ENCODE measurements around the gene KRT82.
"Not testable (repeated sequence)": the region's sequence is repeated elsewhere in the genome, so short reads cannot be mapped to it uniquely, and the experiment has no call there.

The KRT82 gene

GRCh38 chr12:52448228-52448627, 42.1 kb upstream of the KRT82 start:
- Histone ChIP-seq H3K4me2 (ENCODE audit: low read length) (no peak overlapping the region), H2BK12ac (ENCODE audit: low read length) (no peak overlapping the region), H3K4me3 (ENCODE audit: low read depth, low read length) (no peak overlapping the region), H2BK5ac (ENCODE audit: low read depth, low read length, poor library complexity) (no peak overlapping the region), H2BK120ac (ENCODE audit: insufficient read depth, low read length, poor library complexity) (no peak overlapping the region), H3K36me3 (ENCODE audit: control insufficient read depth in 1 of 2, insufficient read depth in 2 of 2, low read length in 2 of 2) (no peaks in the 10 kb centered on the region), H3K27ac (ENCODE audit: low read depth, low read length) (no peak overlapping the region), H3K14ac (ENCODE audit: low read length) (no peak overlapping the region), H2AK5ac (ENCODE audit: low read length) (no peak overlapping the region), H3K79me2 (ENCODE audit: control insufficient read depth, insufficient read depth, low read length, poor library complexity) (no peaks in the 10 kb centered on the region), H3K27me3 (ENCODE audit: insufficient read depth, low read length) (no peaks in the 10 kb centered on the region), H3K18ac (ENCODE audit: low read length) (no peak overlapping the region), H4K8ac (ENCODE audit: low read depth, low read length) (no peak overlapping the region), H3K23ac (ENCODE audit: low read length) (no peak overlapping the region), H3K4ac (ENCODE audit: low read depth, low read length) (no peak overlapping the region), H2AFZ (ENCODE audit: insufficient read depth, low read length, poor library complexity) (no peak overlapping the region), H4K12ac (ENCODE audit: low read depth, low read length) (no peak overlapping the region), H3K79me1 (ENCODE audit: low read length) (no peaks in the 10 kb centered on the region), H3K4me1 (ENCODE audit: control insufficient read depth in 1 of 2, insufficient read depth in 2 of 2, low read length in 2 of 2) (peaks cover 0 to 1% of the 10 kb centered on the region in 2 experiments), H3K9ac (ENCODE audit: low read length) (no peak overlapping the region), H4K91ac (ENCODE audit: low read depth, low read length) (no peak overlapping the region), H3K9me3 (ENCODE audit: insufficient read depth, low read depth, low read length) (peaks cover 3% of the 10 kb centered on the region)
- no peak for DNase-seq
- no CpG with 5 or more reads among the region's 3 CpGs for WGBS (ENCODE audit: extremely low coverage, insufficient coverage, insufficient read length)

- not testable (repeated sequence) for H3K4ac ChIP-seq (ENCODE audit: low read depth, low read length); H3K4me2 ChIP-seq (ENCODE audit: low read length); H2AK5ac ChIP-seq (ENCODE audit: low read length); H3K4me1 ChIP-seq (ENCODE audit: control insufficient read depth in 1 of 2, insufficient read depth in 2 of 2, low read length in 2 of 2); H3K4me3 ChIP-seq (ENCODE audit: low read depth, low read length); H3K23ac ChIP-seq (ENCODE audit: low read length); DNase-seq; H3K79me1 ChIP-seq (ENCODE audit: low read length); H3K27me3 ChIP-seq (ENCODE audit: insufficient read depth, low read length); H2BK5ac ChIP-seq (ENCODE audit: low read depth, low read length, poor library complexity); H3K14ac ChIP-seq (ENCODE audit: low read length); H3K79me2 ChIP-seq (ENCODE audit: control insufficient read depth, insufficient read depth, low read length, poor library complexity); H3K27ac ChIP-seq (ENCODE audit: low read depth, low read length); H2AFZ ChIP-seq (ENCODE audit: insufficient read depth, low read length, poor library complexity); H2BK12ac ChIP-seq (ENCODE audit: low read length); H4K91ac ChIP-seq (ENCODE audit: low read depth, low read length); H2BK120ac ChIP-seq (ENCODE audit: insufficient read depth, low read length, poor library complexity); H3K9ac ChIP-seq (ENCODE audit: low read length); H3K18ac ChIP-seq (ENCODE audit: low read length); H3K36me3 ChIP-seq (ENCODE audit: control insufficient read depth in 1 of 2, insufficient read depth in 2 of 2, low read length in 2 of 2); H4K12ac ChIP-seq (ENCODE audit: low read depth, low read length); H4K8ac ChIP-seq (ENCODE audit: low read depth, low read length); H3K9me3 ChIP-seq (ENCODE audit: insufficient read depth, low read depth, low read length)
- WGBS (ENCODE audit: extremely low coverage, insufficient coverage, insufficient read length), result no CpG with 5 or more reads among the region's 11 CpGs
These were observed 41.1 kb upstream of the KRT82 start for GRCh38 chr12:52447196-52447595.

- peaks cover 3% of the 10 kb centered on the region for H3K9me3 ChIP-seq (ENCODE audit: insufficient read depth, low read depth, low read length)
- no peak overlapping the region for H3K23ac ChIP-seq (ENCODE audit: low read length)
- no peak overlapping the region for H3K4ac ChIP-seq (ENCODE audit: low read depth, low read length)
- H2AFZ ChIP-seq (ENCODE audit: insufficient read depth, low read length, poor library complexity), result no peak overlapping the region
- no peak overlapping the region for H2AK5ac ChIP-seq (ENCODE audit: low read length)
- no peak overlapping the region for H3K4me2 ChIP-seq (ENCODE audit: low read length)
- H3K79me1 ChIP-seq (ENCODE audit: low read length), result peaks cover 5% of the 10 kb centered on the region
- no peak overlapping the region for H2BK120ac ChIP-seq (ENCODE audit: insufficient read depth, low read length, poor library complexity)
- WGBS (ENCODE audit: extremely low coverage, insufficient coverage, insufficient read length), result no CpG with 5 or more reads among the region's 6 CpGs
- H4K8ac ChIP-seq (ENCODE audit: low read depth, low read length), result no peak overlapping the region
- no peak overlapping the region for H2BK5ac ChIP-seq (ENCODE audit: low read depth, low read length, poor library complexity)
- H3K4me1 ChIP-seq (ENCODE audit: control insufficient read depth in 1 of 2, insufficient read depth in 2 of 2, low read length in 2 of 2), result peaks cover 5 to 14% of the 10 kb centered on the region in 2 experiments
- H3K14ac ChIP-seq (ENCODE audit: low read length), result no peak overlapping the region
- no peak for DNase-seq
- H3K36me3 ChIP-seq (ENCODE audit: control insufficient read depth in 1 of 2, insufficient read depth in 2 of 2, low read length in 2 of 2), result no peaks in the 10 kb centered on the region
- no peak overlapping the region for H3K27ac ChIP-seq (ENCODE audit: low read depth, low read length)
- H3K27me3 ChIP-seq (ENCODE audit: insufficient read depth, low read length), result no peaks in the 10 kb centered on the region
- no peaks in the 10 kb centered on the region for H3K79me2 ChIP-seq (ENCODE audit: control insufficient read depth, insufficient read depth, low read length, poor library complexity)
- no peak overlapping the region for H4K91ac ChIP-seq (ENCODE audit: low read depth, low read length)
- no peak overlapping the region for H3K18ac ChIP-seq (ENCODE audit: low read length)
- no peak overlapping the region for H3K9ac ChIP-seq (ENCODE audit: low read length)
- no peak overlapping the region for H3K4me3 ChIP-seq (ENCODE audit: low read depth, low read length)
- H4K12ac ChIP-seq (ENCODE audit: low read depth, low read length), result no peak overlapping the region
- no peak overlapping the region for H2BK12ac ChIP-seq (ENCODE audit: low read length)
These were observed 40.4 kb upstream of the KRT82 start for GRCh38 chr12:52446367-52447045.

- Histone ChIP-seq H3K27ac (ENCODE audit: low read depth, low read length) (no peak overlapping the region), H3K4ac (ENCODE audit: low read depth, low read length) (no peak overlapping the region), H3K27me3 (ENCODE audit: insufficient read depth, low read length) (no peaks in the 10 kb centered on the region), H3K4me3 (ENCODE audit: low read depth, low read length) (no peak overlapping the region), H3K18ac (ENCODE audit: low read length) (no peak overlapping the region), H2AFZ (ENCODE audit: insufficient read depth, low read length, poor library complexity) (no peak overlapping the region), H2BK120ac (ENCODE audit: insufficient read depth, low read length, poor library complexity) (no peak overlapping the region), H2AK5ac (ENCODE audit: low read length) (no peak overlapping the region), H3K36me3 (ENCODE audit: control insufficient read depth in 1 of 2, insufficient read depth in 2 of 2, low read length in 2 of 2) (no peaks in the 10 kb centered on the region), H3K79me2 (ENCODE audit: control insufficient read depth, insufficient read depth, low read length, poor library complexity) (no peaks in the 10 kb centered on the region), H3K4me2 (ENCODE audit: low read length) (no peak overlapping the region), H3K9me3 (ENCODE audit: insufficient read depth, low read depth, low read length) (peaks cover 3% of the 10 kb centered on the region), H3K4me1 (ENCODE audit: control insufficient read depth in 1 of 2, insufficient read depth in 2 of 2, low read length in 2 of 2) (peaks cover 9 to 20% of the 10 kb centered on the region in 2 experiments), H2BK12ac (ENCODE audit: low read length) (no peak overlapping the region), H3K79me1 (ENCODE audit: low read length) (peaks cover 7% of the 10 kb centered on the region), H3K14ac (ENCODE audit: low read length) (no peak overlapping the region), H4K12ac (ENCODE audit: low read depth, low read length) (no peak overlapping the region), H2BK5ac (ENCODE audit: low read depth, low read length, poor library complexity) (no peak overlapping the region), H4K91ac (ENCODE audit: low read depth, low read length) (no peak overlapping the region), H3K9ac (ENCODE audit: low read length) (no peak overlapping the region), H4K8ac (ENCODE audit: low read depth, low read length) (no peak overlapping the region), H3K23ac (ENCODE audit: low read length) (no peak overlapping the region)
- WGBS (ENCODE audit: extremely low coverage, insufficient coverage, insufficient read length), result no CpG with 5 or more reads among the region's 3 CpGs
- DNase-seq, result no peak
These were observed 39.7 kb upstream of the KRT82 start for GRCh38 chr12:52445876-52446275.

Measured in trophoblast cell (in vitro differentiated cells and primary cell).